Measurements from ENCODE around the gene SLC22A23.

Gene SLC22A23

GRCh38 chr6:3309391-3310050 lies 147.3 kb downstream of the SLC22A23 start:
- TF ChIP-seq, protein P1, sequence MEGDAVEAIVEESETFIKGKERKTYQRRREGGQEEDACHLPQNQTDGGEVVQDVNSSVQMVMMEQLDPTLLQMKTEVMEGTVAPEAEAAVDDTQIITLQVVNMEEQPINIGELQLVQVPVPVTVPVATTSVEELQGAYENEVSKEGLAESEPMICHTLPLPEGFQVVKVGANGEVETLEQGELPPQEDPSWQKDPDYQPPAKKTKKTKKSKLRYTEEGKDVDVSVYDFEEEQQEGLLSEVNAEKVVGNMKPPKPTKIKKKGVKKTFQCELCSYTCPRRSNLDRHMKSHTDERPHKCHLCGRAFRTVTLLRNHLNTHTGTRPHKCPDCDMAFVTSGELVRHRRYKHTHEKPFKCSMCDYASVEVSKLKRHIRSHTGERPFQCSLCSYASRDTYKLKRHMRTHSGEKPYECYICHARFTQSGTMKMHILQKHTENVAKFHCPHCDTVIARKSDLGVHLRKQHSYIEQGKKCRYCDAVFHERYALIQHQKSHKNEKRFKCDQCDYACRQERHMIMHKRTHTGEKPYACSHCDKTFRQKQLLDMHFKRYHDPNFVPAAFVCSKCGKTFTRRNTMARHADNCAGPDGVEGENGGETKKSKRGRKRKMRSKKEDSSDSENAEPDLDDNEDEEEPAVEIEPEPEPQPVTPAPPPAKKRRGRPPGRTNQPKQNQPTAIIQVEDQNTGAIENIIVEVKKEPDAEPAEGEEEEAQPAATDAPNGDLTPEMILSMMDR (conservative IDR thresholded peaks at IDR 0.05; ENCODE audit: low read length), result no peak
- H3K4me3 ChIP-seq (ENCODE audit: low read length), result no peak overlapping the region
- no peak for DNase-seq (ENCODE audit: low read depth)

- no peak for DNase-seq (ENCODE audit: low read depth)
- TF ChIP-seq, protein P1 (conservative IDR thresholded peaks at IDR 0.05; ENCODE audit: low read length), result no peak
- H3K4me3 ChIP-seq (ENCODE audit: low read length), result no peak overlapping the region
Observed at GRCh38 chr6:3308106-3308505, 148.7 kb downstream of the SLC22A23 start.

DNA sequence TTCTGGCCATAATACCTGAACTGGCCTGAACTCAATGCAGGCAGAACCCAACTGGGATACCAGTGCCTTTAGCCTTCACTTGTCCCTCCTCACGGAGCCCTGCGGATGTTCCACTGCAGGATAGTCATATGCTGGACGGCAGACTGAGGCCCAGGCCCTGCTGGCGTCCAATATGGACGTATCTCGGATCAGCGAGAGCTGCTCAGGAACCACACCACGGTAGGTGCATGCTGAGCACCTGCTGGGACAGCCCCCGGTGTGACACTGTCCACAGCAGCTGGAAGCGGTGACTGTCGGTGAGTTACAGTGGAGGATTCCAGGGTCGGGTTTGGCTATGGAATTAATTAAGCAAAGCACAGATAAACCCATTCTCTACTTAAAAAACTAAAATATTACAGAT lies 149.4 kb downstream of the SLC22A23 start:
- DNase-seq (ENCODE audit: low read depth), result no peak
- TF ChIP-seq, protein P1 (conservative IDR thresholded peaks at IDR 0.05; ENCODE audit: low read length), result no peak
- no peak overlapping the region for H3K4me3 ChIP-seq (ENCODE audit: low read length)

DNA sequence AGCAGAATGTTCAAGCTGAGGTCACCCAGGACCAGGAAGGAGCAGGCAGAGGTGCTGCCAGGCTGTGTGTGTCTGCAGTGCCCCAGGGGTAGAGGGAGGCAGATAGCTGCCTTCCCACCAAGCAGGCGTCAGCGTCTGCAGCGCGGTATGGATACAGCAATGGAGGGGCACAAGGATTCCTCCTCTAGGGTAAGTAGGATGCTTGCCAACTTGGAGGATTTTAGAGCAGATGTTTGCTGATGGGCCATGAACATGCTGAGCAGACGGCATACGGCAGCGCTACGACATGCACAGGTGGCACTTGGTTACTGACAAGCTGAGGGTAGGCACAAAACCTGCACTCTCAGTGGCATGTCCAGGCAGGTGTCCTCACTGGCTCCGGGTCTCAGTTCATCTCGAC lies 150.0 kb downstream of the SLC22A23 start:
- no peak for DNase-seq (ENCODE audit: low read depth)
- no peak overlapping the region for H3K4me3 ChIP-seq (ENCODE audit: low read length)
- TF ChIP-seq, protein P1 (conservative IDR thresholded peaks at IDR 0.05; ENCODE audit: low read length), result no peak

- DNase-seq (ENCODE audit: low read depth), result no peak
- TF ChIP-seq, protein P1 (conservative IDR thresholded peaks at IDR 0.05; ENCODE audit: low read length), result no peak
- no peak overlapping the region for H3K4me3 ChIP-seq (ENCODE audit: low read length)
Observed at GRCh38 chr6:3305831-3306230, 151.0 kb downstream of the SLC22A23 start.

DNA sequence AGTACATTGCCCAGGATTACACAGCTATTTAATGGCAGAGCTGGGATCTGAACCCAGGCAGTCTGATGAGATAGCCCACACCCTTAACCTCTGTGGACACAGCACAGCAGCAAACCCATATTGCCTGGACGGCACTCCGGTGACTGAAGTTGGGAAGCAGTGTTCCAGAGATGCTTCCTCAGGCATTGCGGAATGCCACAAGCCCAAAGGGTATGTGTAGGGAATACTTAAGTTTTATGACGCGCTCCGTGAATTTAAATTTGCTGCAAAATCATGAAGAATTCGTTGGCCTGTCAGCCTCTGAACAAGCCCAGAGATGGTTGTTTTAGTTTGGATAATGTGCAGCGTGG lies 151.7 kb downstream of the SLC22A23 start:
- TF ChIP-seq, protein P1 (conservative IDR thresholded peaks at IDR 0.05; ENCODE audit: low read length), result no peak

GRCh38 chr6:3304500-3305215 lies 152.2 kb downstream of the SLC22A23 start:
- TF ChIP-seq, protein P1 (conservative IDR thresholded peaks at IDR 0.05; ENCODE audit: low read length), result no peak
- H3K4me3 ChIP-seq (ENCODE audit: low read length), result no peak overlapping the region
- DNase-seq (ENCODE audit: low read depth), result no peak

More for the DNA sequence above, 151.7 kb downstream of the SLC22A23 start:
- H3K4me3 ChIP-seq (ENCODE audit: low read length), result no peak overlapping the region
- no peak for DNase-seq (ENCODE audit: low read depth)
